LNCAP (cell line): Measurements from ENCODE around the gene USP2.

Experiments used
- CTCF ChIP-seq: fragments of 450-650 bp; IDR thresholded peaks from 2 replicates; pipeline ENCODE4 v1.5.1; 2017; ENCODE audit warnings: mild to moderate bottlenecking

Gene USP2

GRCh38 chr11:119329320-119329719 is 52.2 kb downstream of the USP2 start:
- TF ChIP-seq CTCF, result no peak

- TF ChIP-seq CTCF, result no peak
These were observed 57.3 kb downstream of the USP2 start for GRCh38 chr11:119324189-119324588.

- peak; percentile 75 for TF ChIP-seq CTCF
These were observed 57.9 kb downstream of the USP2 start for GRCh38 chr11:119323532-119324033.

GRCh38 chr11:119322921-119323531 is 58.5 kb downstream of the USP2 start:
- TF ChIP-seq CTCF, result no peak

- TF ChIP-seq CTCF, result no peak
These were observed 59.1 kb downstream of the USP2 start for GRCh38 chr11:119322360-119322739.

GRCh38 chr11:119320776-119321524 is 60.5 kb downstream of the USP2 start:
- no peak for TF ChIP-seq CTCF

GRCh38 chr11:119320240-119320775 is 61.2 kb downstream of the USP2 start:
- TF ChIP-seq CTCF, result no peak
